Activated effector memory CD4-positive, alpha-beta T cell treated with Interleukin-2 at 50 U/mL for 16 hours (primary cell): Measurements from ENCODE around the gene MAGEA9.
"Not testable (repeated sequence)": the region's sequence is repeated elsewhere in the genome, so short reads cannot be mapped to it uniquely, and the experiment has no call there.

Experiments
- DNase-seq: peaks from one replicate; pipeline ENCODE4 v3.0.0-alpha.2; 2020

The MAGEA9 gene, protein sequence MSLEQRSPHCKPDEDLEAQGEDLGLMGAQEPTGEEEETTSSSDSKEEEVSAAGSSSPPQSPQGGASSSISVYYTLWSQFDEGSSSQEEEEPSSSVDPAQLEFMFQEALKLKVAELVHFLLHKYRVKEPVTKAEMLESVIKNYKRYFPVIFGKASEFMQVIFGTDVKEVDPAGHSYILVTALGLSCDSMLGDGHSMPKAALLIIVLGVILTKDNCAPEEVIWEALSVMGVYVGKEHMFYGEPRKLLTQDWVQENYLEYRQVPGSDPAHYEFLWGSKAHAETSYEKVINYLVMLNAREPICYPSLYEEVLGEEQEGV

DNA sequence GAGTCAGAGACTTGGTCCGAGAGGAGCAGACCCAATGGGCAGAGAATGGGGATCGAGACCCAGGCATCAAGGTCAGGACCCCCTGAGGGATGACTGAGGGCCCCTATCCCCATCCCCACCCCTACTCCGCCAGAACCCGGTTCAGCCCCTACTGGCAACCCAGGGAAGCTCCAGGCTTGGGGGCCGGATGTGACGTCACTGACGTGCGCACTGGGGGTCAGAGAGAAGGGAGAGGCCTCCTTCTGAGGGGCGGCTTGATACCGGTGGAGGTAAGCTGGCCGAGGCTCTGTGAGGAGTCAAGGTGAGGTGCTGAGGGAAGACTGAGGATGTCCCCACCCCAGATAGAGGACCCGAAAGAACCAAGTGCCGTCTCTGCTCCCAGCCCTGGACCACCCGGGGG lies at the start of gene MAGEA9:
Gene MAGEA9, plus strand, starts transcription at position 204 of the 400 bp plus-strand sequence. CDS start 4,281 bp downstream, outside the sequence.
- not testable (repeated sequence) for DNase-seq

DNA sequence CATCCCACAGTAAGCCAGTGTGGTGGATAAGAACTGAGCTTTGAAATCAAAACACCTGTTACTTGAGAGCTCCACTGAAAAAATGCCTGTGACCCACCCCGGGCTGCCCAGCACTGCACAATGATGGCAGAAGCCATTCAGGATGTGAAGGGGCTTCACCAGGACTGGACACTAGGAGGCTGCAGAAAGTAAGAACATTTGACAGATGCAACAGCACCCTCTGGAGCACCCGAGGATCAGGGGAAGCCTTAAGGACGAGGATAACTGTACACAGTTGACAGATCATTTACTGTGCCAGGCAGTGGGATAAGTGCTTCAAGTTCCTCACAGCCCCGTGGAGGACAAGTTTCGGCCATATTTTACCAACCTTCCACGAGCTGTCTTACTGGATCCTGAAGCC lies 39.5 kb upstream of the MAGEA9 start:
- DNase-seq = not testable (repeated sequence)

DNA sequence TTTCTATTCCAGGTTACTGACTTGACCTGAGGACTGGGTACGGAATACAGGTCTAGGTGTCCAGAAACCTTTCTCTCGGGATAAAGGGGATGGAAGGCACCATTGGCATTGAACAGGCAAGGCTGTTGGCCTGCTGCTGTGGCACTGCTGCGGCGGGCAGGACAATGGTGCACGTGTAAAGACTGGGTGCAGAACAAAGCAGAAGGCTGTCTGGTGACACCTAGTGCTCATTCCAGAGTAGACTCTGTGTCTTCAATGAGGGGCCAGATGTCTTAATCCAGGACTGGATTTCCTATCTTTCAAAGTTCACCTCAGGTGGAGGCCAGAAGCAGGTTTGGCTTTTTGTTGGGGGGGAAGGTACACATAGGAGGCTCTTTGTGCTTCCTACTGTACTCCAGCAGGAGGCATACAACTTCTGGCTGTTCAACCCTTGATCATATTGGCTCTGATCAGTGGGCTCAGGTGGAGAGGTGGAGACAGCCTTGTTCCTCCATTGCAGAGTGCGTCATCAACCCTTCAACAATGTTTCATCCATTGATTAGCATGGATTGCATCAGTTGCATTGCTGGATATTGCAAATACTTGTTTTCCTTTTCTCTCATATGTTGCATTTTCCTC lies 35.2 kb upstream of the MAGEA9 start:
- not testable (repeated sequence) for DNase-seq

DNA sequence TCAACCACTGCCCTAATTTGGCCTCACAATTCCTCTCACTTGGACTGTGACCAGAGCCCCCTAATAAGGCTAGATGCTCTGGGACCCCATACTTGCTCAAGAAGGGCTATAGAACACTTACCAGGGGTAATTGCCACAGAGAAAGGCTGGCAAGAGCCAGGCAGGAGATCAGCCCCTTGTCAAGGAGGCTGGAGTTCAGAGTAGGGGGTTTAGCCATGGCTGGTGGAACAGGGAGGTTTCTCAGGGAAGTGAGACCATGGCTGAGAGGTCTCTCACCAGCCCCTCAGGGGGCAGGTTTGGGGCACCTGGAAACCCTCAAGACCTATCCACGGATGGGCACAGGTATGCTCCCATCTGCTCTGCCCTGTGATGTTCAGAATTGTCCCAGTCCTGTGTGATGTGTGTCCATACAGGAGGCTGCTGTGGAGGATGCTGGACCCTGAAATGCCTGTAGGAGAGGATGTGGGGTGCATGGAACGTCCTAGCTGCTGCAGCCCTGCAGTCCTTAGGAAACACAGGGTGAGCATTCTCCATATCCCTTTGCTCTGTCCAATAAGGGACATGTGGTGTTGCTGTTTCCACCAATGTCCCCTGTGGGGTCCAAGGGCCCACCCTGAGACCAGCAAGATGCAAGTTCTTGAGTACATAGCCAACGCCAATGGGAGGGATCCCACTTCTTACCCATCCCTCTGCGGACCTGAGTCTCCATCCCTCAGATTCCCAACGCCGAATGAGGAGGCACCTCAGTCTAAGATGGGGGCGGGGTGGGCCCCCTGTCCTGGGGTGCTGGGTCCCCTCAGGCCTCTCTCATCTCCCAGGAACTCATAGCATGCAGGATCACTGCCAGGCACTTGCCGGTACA lies 24.3 kb upstream of the MAGEA9 start:
- no peak for DNase-seq

DNA sequence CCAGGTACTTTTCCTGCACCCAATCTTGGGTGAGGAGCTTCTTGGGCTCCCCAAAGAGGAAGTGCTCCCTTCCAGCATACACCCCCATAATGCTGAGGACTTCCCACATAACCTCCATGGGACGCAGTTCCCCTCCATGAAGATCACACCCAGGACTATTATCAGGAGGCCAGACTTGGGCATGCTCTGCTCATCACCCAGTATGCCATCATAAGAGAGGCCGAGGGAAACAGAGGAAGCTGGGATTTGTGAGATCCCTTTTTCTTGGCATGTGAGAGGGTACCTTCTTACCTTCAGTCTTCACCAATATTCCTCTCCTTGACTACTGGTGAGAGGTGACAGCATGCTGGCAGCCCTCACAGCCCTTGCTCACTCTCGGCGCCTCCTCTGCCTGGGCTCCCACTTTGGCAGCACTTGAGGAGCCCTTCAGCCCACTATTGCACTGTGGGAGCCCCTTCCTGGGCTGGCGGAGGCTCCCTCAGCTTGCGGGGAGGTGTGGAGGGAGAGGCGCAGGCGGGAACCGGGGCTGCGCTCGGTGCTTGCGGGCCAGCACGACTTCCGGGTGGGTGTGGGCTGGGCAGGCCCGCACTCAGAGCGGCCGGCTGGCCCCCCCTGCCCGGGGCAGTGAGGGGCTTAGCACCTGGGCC lies 23.5 kb upstream of the MAGEA9 start:
- DNase-seq = no peak

DNA sequence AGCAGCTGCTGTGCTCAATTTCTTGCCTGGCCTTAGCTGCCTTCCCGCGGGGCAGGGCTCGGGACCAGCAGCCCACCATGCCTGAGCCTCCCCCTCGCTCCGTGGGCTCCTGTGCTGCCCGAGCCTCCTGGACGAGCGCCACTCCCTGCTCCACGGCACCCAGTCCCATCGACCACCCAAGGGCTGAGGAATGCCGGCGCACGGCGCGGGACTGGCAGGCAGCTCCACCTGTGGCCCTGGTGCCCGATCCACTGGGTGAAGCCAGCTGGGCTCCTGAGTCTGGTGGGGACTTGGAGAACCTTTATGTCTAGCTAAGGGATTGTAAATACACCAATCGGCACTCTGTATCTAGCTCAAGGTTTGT lies 23.0 kb upstream of the MAGEA9 start:
- not testable (repeated sequence) for DNase-seq

DNA sequence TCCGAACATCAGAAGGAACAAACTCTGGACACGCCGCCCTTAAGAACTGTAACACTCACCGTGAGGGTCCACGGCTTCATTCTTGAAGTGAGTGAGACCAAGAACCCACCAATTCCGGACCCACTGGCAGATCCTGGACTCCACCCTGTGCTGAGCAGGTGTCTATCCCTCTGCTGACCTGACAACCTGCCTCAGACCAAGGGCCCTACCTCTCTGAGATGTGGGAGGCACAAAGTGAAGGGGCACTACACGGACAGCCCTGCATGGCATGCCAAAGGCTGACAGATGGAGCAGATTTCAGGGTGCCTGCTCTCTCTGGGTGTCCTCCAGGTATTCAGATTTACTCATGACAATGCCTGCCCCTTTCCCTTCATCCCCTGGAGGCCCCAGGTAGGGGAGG lies 21.9 kb upstream of the MAGEA9 start:
- DNase-seq = no peak

DNA sequence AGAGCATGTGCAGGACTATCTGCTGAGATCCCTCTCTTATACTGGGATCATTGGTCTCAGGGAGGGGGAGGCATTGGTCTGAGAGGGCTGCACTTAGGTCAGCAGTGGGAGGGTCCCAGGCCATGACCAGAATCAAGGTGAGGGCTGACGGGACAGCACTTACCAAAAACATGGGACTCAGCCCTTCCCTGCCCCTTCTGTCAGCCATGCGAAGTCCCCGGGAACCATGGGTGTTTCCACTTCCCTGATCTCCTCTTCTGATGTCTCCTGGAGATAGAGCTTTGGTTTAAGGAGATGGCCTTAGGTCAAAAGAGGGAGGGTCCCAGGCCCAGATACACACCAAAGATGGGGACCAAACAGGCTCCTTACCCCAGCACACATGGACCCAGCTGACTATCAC lies 20.8 kb upstream of the MAGEA9 start:
- DNase-seq = no peak

DNA sequence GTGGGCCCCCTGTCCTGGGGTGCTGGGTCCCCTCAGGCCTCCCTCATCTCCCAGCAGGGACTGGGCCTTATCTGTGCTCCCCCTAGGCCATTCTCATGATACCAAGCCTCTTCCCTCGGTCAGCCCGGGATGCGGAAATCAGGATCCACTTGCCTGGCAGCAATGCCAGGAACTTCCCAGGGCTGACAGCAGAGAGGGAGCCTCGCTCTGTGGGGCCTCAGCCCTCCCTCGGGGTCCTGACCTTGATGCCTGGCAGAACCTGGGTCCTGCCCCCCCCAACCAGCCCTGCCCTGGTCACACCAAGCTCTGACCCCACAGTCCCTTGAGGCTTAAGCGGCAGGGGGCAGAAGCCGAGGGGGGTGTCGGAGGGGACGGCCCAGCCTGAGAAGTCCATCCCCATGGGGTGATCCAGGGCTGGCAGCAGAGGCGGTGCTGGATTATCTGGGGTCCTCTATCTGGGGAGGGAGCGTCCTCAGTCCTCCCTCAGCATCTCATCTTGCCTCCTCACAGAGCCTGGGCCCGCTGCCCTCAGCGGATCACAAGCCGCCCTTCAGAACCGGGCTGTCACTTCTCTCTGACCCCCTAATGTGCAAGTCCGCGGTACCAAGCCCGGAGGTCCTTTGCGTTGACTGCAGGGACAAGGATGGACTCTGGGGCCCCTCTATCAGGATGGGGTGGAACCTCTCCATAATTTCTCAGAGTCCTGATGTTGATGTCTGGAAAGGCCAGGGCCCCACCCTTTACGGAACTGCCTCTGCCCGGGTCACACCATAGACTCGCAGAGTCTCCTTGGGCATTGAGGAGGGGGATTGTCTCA lies 19.7 kb upstream of the MAGEA9 start:
- not testable (repeated sequence) for DNase-seq

DNA sequence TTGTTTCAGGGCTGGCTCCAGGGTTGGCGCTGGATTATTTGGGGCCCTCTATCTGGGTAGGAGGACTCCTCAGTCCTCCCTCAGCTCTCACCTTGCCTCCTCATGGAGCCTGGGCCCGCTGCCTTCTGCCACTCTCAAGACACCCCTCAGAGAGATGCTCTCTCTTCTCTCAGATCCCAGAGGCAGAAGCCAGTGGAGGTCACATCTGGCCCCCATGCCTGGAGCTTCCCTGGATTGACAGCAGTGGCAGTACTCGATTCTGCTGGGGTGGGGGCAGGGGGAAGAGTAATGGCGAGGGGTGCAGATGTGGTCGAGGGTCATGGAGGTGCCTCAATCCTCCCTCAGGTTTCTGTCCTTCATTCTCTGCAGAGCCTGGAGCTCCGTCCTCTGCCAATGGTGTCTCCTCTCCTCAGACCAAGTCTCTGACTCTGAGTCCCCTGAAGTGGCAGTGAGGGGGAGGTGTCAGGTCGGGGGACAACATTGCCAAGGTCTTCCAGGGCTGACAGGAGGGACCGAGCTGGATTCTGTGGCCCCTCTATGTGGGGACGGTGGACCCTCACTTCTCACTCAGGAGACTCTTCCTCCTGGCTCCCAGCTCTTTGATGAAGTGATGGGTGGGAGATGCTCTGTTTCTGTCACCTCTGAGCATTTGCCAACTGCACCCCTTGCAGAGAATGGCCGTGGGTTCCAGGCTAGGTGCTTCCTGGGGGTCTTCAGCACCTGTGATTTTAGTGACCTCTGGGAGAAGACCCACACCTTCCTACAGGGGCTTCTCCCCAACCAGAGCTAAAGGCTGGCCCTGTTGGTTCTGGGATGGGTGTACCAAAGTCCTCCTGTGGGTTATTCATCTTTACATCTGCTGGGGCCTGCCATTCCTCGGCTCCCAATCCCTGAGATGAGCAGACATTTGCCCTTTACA lies 18.8 kb upstream of the MAGEA9 start:
- DNase-seq = no peak

DNA sequence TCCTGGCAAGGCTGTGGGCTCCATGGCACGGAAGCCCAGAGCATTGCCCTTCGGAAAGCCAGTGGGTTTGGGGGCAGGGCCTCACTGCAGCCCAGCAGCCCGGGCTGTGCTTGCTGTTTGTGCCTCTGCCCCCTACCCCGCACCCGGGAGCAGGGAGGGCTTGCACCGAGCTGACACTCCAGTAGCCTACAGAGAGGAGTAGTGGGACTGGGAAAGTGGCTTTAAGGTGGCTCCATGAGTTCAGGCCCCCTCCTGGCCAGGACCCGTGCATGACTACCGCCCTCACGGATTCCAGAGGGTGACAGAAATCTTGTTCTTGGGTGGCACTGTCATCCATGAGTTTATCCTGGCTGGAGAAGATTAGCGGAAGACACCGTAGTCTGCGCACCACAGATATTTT lies 11.4 kb upstream of the MAGEA9 start:
- DNase-seq = not testable (repeated sequence)

DNA sequence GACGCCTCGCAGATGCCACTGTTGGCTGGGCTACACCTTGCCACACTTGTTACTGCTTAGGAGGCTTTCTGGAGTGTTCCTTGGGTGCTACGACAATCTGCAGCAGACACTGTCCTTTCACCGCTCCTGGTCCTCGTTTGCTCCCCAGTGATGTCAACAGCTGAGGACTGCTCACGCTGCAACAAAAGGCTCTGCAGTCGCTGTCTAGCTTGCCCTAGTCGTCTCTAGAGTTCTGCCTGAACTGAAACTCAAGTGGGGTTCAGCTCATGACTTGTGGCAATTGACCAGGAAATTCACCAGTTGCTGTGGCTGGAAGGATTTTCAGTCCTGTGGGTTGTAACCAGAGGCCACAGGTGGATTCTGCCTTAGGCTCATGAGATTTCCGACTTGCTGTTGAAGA lies 8.7 kb upstream of the MAGEA9 start:
- not testable (repeated sequence) for DNase-seq

DNA sequence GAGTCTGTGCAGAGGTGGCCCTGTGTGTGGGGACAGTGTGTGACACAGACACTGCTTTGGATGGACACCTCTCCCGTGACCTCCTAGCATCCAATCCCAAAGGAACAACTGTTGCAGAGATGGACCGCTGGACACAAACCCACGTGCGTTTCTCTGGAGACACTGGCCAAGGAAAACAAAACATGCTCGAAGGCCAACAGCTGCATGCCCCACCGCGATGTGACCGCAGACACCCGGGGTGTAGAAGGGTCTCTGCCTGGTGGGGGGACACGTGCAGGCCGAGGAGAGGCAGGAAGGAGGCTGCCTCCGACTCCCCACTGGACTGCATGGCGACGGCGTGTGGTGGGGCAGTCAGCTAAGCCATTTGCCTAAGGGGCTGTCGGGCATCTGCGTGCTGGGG lies 8.0 kb upstream of the MAGEA9 start, which contains the start of gene HSFX1:
Gene HSFX1, plus strand, starts transcription at position 301 of the 400 bp plus-strand sequence. CDS start 614 bp downstream, outside the sequence.
- not testable (repeated sequence) for DNase-seq

DNA sequence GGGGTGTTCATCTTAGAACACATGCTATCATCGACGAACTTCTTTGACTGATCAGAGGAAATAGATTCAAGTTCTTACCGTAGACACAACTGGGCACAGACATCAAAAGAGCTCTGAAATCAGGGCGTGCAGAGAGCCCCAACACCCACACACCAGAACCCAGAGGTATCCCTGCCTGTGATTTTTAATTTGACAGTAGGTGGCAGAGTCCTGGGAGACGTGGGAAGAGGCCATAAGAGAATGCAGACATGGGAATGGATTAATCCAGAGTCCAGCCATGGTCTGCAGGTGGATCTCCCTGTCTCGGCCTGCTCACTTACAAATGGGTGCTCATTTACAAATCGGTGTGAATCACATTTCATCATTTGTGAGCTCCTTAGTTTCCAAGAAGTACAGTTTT lies 3.7 kb upstream of the MAGEA9 start:
- not testable (repeated sequence) for DNase-seq

DNA sequence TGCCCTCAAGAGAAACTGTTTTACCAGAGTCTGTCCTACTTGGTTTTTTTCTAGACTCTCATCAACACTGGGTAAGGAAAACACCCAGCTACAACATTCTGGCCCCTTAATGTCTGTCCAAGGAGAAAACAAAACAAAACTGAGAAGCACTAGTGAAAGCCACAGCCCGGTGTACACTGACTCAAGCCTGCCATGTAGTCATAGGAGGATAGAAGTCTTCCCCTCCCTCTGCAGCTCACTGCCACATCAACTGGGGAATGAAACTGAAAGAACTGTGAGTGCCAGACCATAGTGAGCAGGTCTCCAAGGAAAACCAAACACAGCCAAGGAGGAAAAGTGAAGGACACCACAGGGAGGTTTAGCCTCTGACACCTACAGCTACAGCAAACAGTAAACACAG lies 13.8 kb downstream of the MAGEA9 start:
- DNase-seq = not testable (repeated sequence)

DNA sequence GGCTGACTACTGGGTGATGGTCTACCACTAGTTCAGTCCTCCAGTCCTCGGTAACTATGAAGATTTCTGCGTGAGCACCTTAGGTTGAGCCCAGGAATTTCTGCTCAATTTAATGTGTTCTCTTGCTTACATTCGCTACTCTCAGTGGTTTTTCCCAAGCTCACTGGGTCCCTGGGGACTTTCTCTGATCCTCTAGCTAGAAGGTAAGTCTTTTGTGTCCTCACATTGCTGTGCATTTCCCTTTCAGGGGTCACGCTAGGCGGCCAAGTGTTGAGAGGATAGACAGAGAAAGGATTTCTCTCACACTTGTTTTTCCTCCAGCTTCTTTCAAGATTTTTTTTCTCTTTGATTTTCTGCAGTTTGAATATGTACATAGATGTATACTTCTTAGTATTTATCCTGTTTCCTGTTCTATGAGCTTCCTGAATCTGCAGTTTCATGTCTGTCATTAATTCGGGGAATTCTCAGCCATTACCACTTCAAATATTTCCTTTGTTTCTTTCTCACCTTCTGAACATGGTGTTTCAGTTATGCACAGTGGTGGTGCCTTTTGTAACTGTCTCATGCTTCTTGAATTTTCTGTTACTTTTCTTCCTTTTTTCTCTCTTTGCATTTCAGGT lies 17.5 kb downstream of the MAGEA9 start:
- no peak for DNase-seq

DNA sequence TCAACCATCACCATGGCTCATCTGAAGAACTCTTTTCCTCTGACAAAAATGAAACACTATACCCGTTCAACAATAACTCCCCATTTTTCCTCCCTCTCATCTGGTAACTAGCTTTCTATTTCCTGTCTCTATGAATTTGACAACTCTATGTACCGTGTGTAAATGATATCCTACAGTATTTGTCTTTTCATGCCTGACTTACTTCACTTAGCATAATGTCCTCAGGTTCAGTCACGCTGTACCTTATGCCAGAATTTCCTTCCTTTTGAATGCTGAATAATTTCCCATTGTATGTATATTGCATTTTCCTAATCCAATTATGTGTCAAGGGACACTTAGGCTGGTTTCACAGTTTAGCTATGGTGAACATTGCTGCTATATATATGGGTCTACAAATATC lies 18.2 kb downstream of the MAGEA9 start:
- no peak for DNase-seq

DNA sequence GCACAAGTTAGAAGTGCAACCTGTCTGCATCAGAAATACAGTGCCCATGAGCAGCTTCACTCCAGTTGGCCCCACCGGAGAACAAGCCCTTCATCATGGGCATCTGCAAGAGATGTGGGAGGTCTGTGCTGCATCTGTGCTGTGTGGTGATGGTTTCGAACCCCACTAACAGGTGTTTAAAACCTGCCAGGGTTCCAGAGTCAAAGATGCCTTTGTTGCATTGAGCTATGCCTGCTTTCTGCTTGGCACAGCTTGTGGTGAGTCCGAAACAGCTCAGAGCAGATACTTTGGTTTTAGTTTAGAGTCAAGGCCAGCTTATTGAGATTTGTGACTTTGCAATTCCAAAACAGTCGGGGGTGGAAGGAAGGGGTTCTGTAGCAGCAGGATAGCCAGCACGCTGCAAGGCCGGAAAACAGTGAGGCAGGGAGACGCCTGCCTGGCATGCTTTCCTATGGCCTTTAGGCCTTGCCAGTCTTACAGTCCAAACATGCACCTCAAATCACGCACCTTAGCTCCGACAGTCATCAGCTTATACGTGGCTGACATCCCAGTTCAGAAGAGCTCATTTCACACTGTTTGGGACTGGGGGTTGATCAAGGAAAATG lies 21.8 kb downstream of the MAGEA9 start:
- DNase-seq = no peak

DNA sequence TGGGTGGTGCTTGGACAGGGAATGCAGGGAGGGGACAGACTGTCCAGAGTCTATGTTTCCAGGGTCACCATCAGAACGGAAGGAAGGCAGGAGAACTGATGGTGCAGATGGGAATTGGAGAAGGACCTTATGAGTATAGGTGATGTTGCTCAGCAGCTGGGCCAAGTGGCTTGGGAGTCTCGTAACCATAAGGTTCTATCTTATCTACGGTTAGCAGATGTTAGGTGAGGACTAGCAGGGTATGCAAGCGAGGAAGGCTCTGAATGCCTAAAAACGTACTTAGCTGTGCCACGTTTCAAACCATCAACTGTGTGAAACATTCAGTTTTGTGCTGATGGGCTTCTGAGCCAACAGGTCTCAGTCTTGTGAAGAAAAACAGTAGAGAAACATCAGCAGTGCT lies 22.4 kb downstream of the MAGEA9 start:
- DNase-seq = no peak
